ENCODE data around the gene PARP11.

- TF ChIP-seq POLR2AphosphoS5 (IDR thresholded peaks at IDR 0.05; ENCODE audit: low read depth, low read length) = no peak
- TF ChIP-seq REST (IDR thresholded peaks at IDR 0.05; ENCODE audit: insufficient read depth in 1 of 2, low read depth in 2 of 2, low read length in 2 of 2) = no peak
- TF ChIP-seq FOXP2 (optimal IDR thresholded peaks at IDR 0.05; ENCODE audit: borderline replicate concordance, extremely low read depth, extremely low read length, insufficient read depth) = no peak
- no peak for TF ChIP-seq SIN3A (IDR thresholded peaks at IDR 0.05; ENCODE audit: borderline replicate concordance, insufficient read depth, low read length)
These were observed 19.4 kb upstream of the PARP11 start for GRCh38 chr12:3892631-3893030.
